ENCODE data around the gene SMIM11. TPM values are rescaled to one million over a fixed set of nuclear protein-coding genes. Genes with fewer than 3 reads are reported as not detected.
"Not testable (repeated sequence)": the region's sequence is repeated elsewhere in the genome, so short reads cannot be mapped to it uniquely, and the experiment has no call there.

SMIM11 gene
- total RNA-seq, 2 donors from 2014 or later: 4.4 to 20.0 TPM

DNA sequence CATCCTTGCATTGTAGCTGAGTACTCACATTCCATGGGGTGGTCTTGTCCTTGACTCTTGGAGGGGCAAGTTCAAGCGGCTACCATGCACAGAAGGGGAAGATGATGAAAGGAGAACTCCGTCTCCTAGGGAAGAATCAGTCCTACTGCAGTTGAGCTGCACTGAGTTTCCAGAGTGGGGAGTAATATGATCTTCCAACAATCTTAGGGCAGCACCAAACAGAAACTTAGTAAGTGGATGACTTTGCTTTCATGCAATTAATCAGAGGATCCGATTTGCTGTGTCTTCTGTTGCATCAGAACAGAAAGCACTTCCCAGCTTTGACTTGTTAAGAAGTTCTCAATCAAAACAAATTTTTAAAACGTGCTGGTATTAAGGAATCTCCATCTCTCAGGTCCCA, 48.5 kb downstream of the SMIM11 start, which contains the start of gene SMIM34:
SMIM34 (minus strand) TSS at position 147 of the 400 bp plus-strand sequence; CDS start at position 35, 112 bp downstream.
- H3K9me3 Mint-ChIP-seq; H3K4me1 Mint-ChIP-seq; H3K4me3 Mint-ChIP-seq; ATAC-seq (replicated peaks); H3K27me3 Mint-ChIP-seq; H3K27ac Mint-ChIP-seq; H3K36me3 Mint-ChIP-seq (ENCODE audit: low read depth): not testable (repeated sequence)

DNA sequence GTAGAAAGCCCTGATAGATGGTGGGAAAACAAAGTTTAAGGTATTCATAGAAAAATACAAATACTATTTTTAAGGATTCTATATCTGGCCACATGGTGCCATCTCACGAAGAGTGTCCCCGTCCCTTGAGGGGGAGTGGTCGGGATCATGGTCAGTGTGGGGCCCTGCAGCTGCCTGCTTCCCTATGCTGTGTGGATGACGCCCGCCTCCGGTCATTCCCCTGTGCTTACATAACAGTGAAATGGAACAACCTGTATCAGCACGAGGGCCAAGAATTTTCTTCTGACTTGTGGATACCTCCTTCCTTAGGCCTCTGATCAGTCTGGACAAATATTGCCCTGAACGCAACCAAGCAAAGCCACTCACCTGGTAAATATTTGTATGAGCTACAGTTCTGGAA, 52.0 kb downstream of the SMIM11 start:
- not testable (repeated sequence) for H3K36me3 Mint-ChIP-seq (ENCODE audit: low read depth); H3K27ac Mint-ChIP-seq; H3K4me3 Mint-ChIP-seq; ATAC-seq (replicated peaks); H3K27me3 Mint-ChIP-seq; H3K4me1 Mint-ChIP-seq; H3K9me3 Mint-ChIP-seq

DNA sequence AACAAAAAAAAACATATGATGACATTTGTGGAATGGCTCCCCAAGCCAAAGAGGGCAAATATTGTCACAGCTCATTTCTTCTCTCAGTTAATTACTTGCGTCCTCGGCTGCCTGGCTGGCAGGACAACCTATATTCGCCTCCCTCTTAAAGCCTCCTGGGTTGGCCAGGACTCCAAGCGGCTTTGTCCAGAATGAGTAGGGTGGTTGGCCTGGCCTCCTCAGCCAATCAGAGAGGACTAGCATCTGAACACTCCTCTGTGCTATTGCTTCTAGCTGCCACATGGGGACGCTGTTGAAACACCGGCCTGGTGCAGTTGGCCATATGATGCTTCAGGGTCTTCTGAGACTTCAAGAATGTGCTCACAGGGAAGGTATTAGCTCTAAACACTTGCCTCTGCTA, 53.1 kb downstream of the SMIM11 start:
- not testable (repeated sequence) for H3K36me3 Mint-ChIP-seq (ENCODE audit: low read depth); H3K27ac Mint-ChIP-seq; H3K4me3 Mint-ChIP-seq; H3K4me1 Mint-ChIP-seq; H3K27me3 Mint-ChIP-seq; ATAC-seq (replicated peaks); H3K9me3 Mint-ChIP-seq

DNA sequence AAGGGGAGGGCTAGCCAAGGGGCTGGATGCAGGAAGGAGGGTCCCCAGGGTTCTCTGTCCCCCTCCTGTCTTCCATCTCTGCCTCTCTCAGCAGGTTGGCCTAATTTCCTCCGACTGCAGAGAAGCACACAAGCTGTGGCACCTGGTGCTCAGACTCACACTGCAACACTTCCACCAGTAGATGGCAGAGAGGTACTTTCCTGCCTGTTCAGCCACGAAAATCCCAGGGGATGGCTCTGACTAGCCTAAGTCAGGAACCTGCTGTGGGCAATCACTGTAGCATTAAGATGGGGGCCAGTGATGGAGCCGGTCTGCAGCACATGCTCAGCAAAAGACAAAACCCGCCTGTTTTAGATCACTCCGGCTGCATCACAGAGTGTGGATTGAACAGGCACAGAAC, 54.4 kb downstream of the SMIM11 start:
- H3K36me3 Mint-ChIP-seq (ENCODE audit: low read depth); ATAC-seq (replicated peaks); H3K27ac Mint-ChIP-seq; H3K4me3 Mint-ChIP-seq; H3K9me3 Mint-ChIP-seq; H3K27me3 Mint-ChIP-seq; H3K4me1 Mint-ChIP-seq: not testable (repeated sequence)

Other genes with a start within 250 kb of the SMIM11 start
- gene KCNE2, start 11.5 kb upstream of the SMIM11 start, total RNA-seq: not detected
- not detected for gene SMIM34, start 48.4 kb downstream of the SMIM11 start, total RNA-seq
- under 1 TPM in 1 of 2 donors, not detected in 1; 0.15 TPM for gene KCNE1, start 136.7 kb downstream of the SMIM11 start, total RNA-seq
- 1 to 10 TPM; 4.9 to 6.3 TPM for gene RCAN1, start 239.6 kb downstream of the SMIM11 start, total RNA-seq

All from activated T-helper 17 cell treated with anti-CD3 and anti-CD28 coated beads, Interleukin-2, amount 50 U/mL, for 72 hours (primary cell).